ENCODE measurements around the gene NMNAT1.
"Not testable (repeated sequence)": the region's sequence is repeated elsewhere in the genome, so short reads cannot be mapped to it uniquely, and the experiment has no call there.

Gene NMNAT1

GRCh38 chr1:10020086-10020485 lies 76.8 kb downstream of the NMNAT1 start:
- no peak for DNase-seq (ENCODE audit: low read depth)

GRCh38 chr1:10020678-10021077 lies 77.4 kb downstream of the NMNAT1 start:
- not testable (repeated sequence) for DNase-seq (ENCODE audit: low read depth)

- DNase-seq (ENCODE audit: low read depth): not testable (repeated sequence)
Measured at GRCh38 chr1:10021992-10022391, 78.7 kb downstream of the NMNAT1 start.

- no peak for DNase-seq (ENCODE audit: low read depth)
Measured at GRCh38 chr1:10022656-10023055, 79.4 kb downstream of the NMNAT1 start.

GRCh38 chr1:10025354-10025753 lies 82.1 kb downstream of the NMNAT1 start:
- DNase-seq (ENCODE audit: low read depth): no peak

- DNase-seq (ENCODE audit: low read depth): no peak
Measured at GRCh38 chr1:10027027-10027426, 83.8 kb downstream of the NMNAT1 start.

- DNase-seq (ENCODE audit: low read depth): not testable (repeated sequence)
Measured at GRCh38 chr1:10028956-10029500, 85.8 kb downstream of the NMNAT1 start.

- DNase-seq (ENCODE audit: low read depth): no peak
Measured at GRCh38 chr1:10031461-10031860, 88.2 kb downstream of the NMNAT1 start.

- peak; percentile 98 for DNase-seq (ENCODE audit: low read depth)
Measured at GRCh38 chr1:10032590-10033358, 89.5 kb downstream of the NMNAT1 start, which contains the start of gene UBE4B. TSS of gene UBE4B (plus strand) at chr1:10032958. CDS start at chr1:10033671, 713 bp downstream.

- DNase-seq (ENCODE audit: low read depth): peak; percentile 68
Measured at GRCh38 chr1:10033359-10033845, 90.1 kb downstream of the NMNAT1 start.

Data from CMK (cell line).